Liver (tissue), 3 donors: ENCODE measurements around the gene DOK5.

Source experiments
- FOXA2 ChIP-seq: IDR thresholded peaks from 2 replicates; pipeline ENCODE4 v1.6.1; 2016; ENCODE audit warnings: antibody characterized with exemption
- GABPA ChIP-seq, 2 donors: IDR thresholded peaks in 1 of 2; conservative IDR thresholded peaks in 1 of 2; 2 replicates each; pipeline ENCODE4 v1.6.1; 2016; ENCODE audit warnings: antibody characterized with exemption in 2 of 2, mild to moderate bottlenecking in 1 of 2, moderate library complexity in 1 of 2
- JUND ChIP-seq, 2 donors: IDR thresholded peaks; 2 replicates each; pipeline ENCODE4 v1.6.1; 2016; ENCODE audit warnings: antibody characterized with exemption in 2 of 2
- NR2F2 ChIP-seq: IDR thresholded peaks from 2 replicates; pipeline ENCODE4 v1.6.1; 2016; ENCODE audit warnings: antibody characterized with exemption
- RAD21 ChIP-seq, 2 donors: IDR thresholded peaks; 2 replicates each; pipeline ENCODE4 v1.6.1; 2016; ENCODE audit warnings: antibody characterized with exemption in 2 of 2, mild to moderate bottlenecking in 2 of 2
- SP1 ChIP-seq: IDR thresholded peaks from 2 replicates; pipeline ENCODE4 v1.6.1; 2018; ENCODE audit warnings: antibody characterized with exemption, mild to moderate bottlenecking
- TAF1 ChIP-seq: conservative IDR thresholded peaks from 2 replicates; pipeline ENCODE4 v1.6.1; 2016; ENCODE audit warnings: antibody characterized with exemption, mild to moderate bottlenecking
- YY1 ChIP-seq: IDR thresholded peaks from 2 replicates; pipeline ENCODE4 v1.6.1; 2016; ENCODE audit warnings: antibody characterized with exemption, mild to moderate bottlenecking
- TF ChIP-seq, protein P1 (sequence below): fragments of 150-350 bp; IDR thresholded peaks from 2 replicates; pipeline ENCODE4 v1.5.1; 2017; ENCODE audit warnings: improper control_type of control experiment, low read depth, low read length; ENCODE audit not compliant: missing input control
- TF ChIP-seq, protein P2 (sequence below): IDR thresholded peaks from 2 replicates; pipeline ENCODE4 v1.6.1; 2016; ENCODE audit warnings: antibody characterized with exemption, mild to moderate bottlenecking
- TF ChIP-seq, protein P3 (sequence below): IDR thresholded peaks from 2 replicates; pipeline ENCODE4 v1.6.1; 2016; ENCODE audit warnings: antibody characterized with exemption
- TF ChIP-seq, protein P4 (sequence below): IDR thresholded peaks from 2 replicates; pipeline ENCODE4 v1.6.1; 2016; ENCODE audit warnings: antibody characterized with exemption
- TF ChIP-seq, protein P5 (sequence below): IDR thresholded peaks from 2 replicates; pipeline ENCODE4 v1.6.1; 2016; ENCODE audit warnings: antibody characterized with exemption
- donor health status: healthy.
- donor health status: healthy.

DNA sequence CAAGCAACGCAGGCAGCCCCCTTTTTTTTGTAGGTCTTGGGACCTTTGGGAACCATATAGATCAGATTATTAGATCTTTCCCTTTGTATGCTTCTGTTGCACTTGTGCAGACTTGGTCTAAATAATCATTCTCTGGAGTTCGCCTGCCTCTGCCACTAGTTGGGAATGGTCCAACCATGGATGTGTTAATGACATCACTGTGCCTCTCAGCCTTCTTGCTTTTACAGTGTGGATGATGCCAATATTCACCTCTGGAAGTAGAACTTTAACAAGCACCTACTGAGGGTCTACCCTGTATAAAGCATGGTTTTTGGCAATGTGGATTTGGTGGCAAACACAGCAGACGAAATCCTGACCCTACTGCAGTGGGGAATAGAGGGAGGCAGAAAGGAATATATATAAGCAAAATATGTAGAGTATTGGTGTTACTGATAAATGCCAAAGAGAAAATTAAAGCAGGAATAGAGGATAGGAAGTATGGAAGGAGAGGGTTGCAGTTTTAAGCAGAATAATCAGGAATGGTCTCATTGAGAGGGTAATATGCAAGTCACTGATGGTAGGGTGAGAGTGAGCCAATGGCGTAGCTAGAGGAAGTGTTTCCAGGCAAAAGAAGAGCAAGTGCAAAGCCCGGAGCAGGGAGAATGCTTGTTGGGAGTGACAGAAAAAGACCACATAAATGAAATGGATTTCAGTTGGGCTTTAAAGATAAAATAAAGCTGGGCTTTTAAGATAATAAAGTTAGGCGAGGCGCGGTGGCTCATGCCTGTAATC lies 97.5 kb downstream of the DOK5 start:
- TF ChIP-seq, protein P1, sequence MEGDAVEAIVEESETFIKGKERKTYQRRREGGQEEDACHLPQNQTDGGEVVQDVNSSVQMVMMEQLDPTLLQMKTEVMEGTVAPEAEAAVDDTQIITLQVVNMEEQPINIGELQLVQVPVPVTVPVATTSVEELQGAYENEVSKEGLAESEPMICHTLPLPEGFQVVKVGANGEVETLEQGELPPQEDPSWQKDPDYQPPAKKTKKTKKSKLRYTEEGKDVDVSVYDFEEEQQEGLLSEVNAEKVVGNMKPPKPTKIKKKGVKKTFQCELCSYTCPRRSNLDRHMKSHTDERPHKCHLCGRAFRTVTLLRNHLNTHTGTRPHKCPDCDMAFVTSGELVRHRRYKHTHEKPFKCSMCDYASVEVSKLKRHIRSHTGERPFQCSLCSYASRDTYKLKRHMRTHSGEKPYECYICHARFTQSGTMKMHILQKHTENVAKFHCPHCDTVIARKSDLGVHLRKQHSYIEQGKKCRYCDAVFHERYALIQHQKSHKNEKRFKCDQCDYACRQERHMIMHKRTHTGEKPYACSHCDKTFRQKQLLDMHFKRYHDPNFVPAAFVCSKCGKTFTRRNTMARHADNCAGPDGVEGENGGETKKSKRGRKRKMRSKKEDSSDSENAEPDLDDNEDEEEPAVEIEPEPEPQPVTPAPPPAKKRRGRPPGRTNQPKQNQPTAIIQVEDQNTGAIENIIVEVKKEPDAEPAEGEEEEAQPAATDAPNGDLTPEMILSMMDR = no peak
- TF ChIP-seq GABPA (IDR thresholded peaks at IDR 0.05 in 1 of 2, conservative IDR thresholded peaks at IDR 0.05 in 1 of 2) = no peak
- TF ChIP-seq, protein P2, sequence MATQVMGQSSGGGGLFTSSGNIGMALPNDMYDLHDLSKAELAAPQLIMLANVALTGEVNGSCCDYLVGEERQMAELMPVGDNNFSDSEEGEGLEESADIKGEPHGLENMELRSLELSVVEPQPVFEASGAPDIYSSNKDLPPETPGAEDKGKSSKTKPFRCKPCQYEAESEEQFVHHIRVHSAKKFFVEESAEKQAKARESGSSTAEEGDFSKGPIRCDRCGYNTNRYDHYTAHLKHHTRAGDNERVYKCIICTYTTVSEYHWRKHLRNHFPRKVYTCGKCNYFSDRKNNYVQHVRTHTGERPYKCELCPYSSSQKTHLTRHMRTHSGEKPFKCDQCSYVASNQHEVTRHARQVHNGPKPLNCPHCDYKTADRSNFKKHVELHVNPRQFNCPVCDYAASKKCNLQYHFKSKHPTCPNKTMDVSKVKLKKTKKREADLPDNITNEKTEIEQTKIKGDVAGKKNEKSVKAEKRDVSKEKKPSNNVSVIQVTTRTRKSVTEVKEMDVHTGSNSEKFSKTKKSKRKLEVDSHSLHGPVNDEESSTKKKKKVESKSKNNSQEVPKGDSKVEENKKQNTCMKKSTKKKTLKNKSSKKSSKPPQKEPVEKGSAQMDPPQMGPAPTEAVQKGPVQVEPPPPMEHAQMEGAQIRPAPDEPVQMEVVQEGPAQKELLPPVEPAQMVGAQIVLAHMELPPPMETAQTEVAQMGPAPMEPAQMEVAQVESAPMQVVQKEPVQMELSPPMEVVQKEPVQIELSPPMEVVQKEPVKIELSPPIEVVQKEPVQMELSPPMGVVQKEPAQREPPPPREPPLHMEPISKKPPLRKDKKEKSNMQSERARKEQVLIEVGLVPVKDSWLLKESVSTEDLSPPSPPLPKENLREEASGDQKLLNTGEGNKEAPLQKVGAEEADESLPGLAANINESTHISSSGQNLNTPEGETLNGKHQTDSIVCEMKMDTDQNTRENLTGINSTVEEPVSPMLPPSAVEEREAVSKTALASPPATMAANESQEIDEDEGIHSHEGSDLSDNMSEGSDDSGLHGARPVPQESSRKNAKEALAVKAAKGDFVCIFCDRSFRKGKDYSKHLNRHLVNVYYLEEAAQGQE = no peak
- TF ChIP-seq, protein P3, sequence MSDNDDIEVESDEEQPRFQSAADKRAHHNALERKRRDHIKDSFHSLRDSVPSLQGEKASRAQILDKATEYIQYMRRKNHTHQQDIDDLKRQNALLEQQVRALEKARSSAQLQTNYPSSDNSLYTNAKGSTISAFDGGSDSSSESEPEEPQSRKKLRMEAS = no peak
- TF ChIP-seq JUND (IDR thresholded peaks at IDR 0.05) = no peak
- TF ChIP-seq RAD21 (IDR thresholded peaks at IDR 0.05) = no peak
- no peak for TF ChIP-seq SP1
- TF ChIP-seq, protein P4, sequence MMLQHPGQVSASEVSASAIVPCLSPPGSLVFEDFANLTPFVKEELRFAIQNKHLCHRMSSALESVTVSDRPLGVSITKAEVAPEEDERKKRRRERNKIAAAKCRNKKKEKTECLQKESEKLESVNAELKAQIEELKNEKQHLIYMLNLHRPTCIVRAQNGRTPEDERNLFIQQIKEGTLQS = no peak
- TF ChIP-seq YY1 = no peak
- TF ChIP-seq TAF1 = no peak
- TF ChIP-seq, protein P5, sequence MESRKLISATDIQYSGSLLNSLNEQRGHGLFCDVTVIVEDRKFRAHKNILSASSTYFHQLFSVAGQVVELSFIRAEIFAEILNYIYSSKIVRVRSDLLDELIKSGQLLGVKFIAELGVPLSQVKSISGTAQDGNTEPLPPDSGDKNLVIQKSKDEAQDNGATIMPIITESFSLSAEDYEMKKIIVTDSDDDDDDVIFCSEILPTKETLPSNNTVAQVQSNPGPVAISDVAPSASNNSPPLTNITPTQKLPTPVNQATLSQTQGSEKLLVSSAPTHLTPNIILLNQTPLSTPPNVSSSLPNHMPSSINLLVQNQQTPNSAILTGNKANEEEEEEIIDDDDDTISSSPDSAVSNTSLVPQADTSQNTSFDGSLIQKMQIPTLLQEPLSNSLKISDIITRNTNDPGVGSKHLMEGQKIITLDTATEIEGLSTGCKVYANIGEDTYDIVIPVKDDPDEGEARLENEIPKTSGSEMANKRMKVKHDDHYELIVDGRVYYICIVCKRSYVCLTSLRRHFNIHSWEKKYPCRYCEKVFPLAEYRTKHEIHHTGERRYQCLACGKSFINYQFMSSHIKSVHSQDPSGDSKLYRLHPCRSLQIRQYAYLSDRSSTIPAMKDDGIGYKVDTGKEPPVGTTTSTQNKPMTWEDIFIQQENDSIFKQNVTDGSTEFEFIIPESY = no peak
- TF ChIP-seq FOXA2 = no peak
- TF ChIP-seq NR2F2 = no peak
